Sigmoid colon (tissue), 4 donors: ENCODE data around the gene CYTH1.

Experiments used
- EP300 ChIP-seq, 4 donors: sonication (generic); formaldehyde crosslinking; IDR thresholded peaks; one replicate each; pipeline ENCODE4 v1.6.1; 2017; ENCODE audit warnings: antibody characterized with exemption in 4 of 4
- POLR2A ChIP-seq, 2 donors: fragments of 450-650 bp; IDR thresholded peaks; one replicate each; pipeline ENCODE4 v1.6.1; 2016; ENCODE audit warnings: antibody characterized with exemption in 2 of 2, mild to moderate bottlenecking in 2 of 2, moderate library complexity in 2 of 2
- POLR2AphosphoS5 ChIP-seq, 4 donors: sonication (generic); formaldehyde crosslinking; IDR thresholded peaks; one replicate each; pipeline ENCODE4 v1.6.1; 2017; ENCODE audit warnings: antibody characterized with exemption in 4 of 4
- TF ChIP-seq, protein P1 (sequence below), 4 experiments: fragments of 450-650 bp in 3 of 4; fragments of 200-600 bp in 1 of 4; IDR thresholded peaks; one replicate each; pipeline ENCODE4 v1.5.1; 2016 to 2019; ENCODE audit warnings: antibody characterized with exemption in 4 of 4, mild to moderate bottlenecking in 3 of 4, moderate library complexity in 2 of 4

DNA sequence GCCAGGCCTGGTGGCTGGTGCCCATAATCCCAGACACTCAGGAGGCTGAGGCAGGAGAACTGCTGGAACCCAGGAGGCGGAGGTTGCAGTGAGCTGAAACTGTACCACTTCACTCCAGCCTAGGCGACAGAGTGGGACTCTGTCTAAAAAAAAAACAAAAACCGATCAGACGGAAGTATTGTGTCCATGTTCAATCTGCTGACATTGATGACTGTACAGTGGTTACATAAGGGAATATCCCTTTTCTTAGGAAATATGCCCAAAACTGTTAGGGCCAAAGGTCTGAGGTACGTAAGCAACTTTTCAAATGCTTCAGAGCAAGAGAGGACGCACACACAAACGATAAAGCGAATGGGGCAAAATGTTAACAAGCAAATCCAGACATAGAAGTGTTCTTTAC is 135.0 kb downstream of the CYTH1 start:
- TF ChIP-seq, protein P1, sequence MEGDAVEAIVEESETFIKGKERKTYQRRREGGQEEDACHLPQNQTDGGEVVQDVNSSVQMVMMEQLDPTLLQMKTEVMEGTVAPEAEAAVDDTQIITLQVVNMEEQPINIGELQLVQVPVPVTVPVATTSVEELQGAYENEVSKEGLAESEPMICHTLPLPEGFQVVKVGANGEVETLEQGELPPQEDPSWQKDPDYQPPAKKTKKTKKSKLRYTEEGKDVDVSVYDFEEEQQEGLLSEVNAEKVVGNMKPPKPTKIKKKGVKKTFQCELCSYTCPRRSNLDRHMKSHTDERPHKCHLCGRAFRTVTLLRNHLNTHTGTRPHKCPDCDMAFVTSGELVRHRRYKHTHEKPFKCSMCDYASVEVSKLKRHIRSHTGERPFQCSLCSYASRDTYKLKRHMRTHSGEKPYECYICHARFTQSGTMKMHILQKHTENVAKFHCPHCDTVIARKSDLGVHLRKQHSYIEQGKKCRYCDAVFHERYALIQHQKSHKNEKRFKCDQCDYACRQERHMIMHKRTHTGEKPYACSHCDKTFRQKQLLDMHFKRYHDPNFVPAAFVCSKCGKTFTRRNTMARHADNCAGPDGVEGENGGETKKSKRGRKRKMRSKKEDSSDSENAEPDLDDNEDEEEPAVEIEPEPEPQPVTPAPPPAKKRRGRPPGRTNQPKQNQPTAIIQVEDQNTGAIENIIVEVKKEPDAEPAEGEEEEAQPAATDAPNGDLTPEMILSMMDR (IDR thresholded peaks at IDR 0.05): no peak
- no peak for TF ChIP-seq POLR2A (IDR thresholded peaks at IDR 0.05)
- no peak for TF ChIP-seq EP300 (IDR thresholded peaks at IDR 0.05)
- TF ChIP-seq POLR2AphosphoS5 (IDR thresholded peaks at IDR 0.05): no peak
